Measurements from ENCODE around the gene CPED1.
"Not testable (repeated sequence)": the region's sequence is repeated elsewhere in the genome, so short reads cannot be mapped to it uniquely, and the experiment has no call there.

DNA sequence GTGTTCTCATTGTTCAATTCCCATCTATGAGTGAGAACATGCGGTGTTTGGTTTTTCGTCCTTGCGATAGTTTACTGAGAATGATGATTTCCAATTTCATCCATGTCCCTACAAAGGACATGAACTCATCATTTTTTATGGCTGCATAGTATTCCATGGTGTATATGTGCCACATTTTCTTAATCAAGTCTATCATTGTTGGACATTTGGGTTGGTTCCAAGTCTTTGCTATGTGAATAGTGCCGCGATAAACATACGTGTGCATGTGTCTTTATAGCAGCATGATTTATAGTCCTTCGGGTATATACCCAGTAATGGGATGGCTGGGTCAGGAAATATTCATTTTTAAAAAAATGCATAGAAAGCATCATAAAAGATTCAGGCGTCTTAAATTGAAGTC, 4.9 kb upstream of the CPED1 start:
- TF ChIP-seq, protein P1, sequence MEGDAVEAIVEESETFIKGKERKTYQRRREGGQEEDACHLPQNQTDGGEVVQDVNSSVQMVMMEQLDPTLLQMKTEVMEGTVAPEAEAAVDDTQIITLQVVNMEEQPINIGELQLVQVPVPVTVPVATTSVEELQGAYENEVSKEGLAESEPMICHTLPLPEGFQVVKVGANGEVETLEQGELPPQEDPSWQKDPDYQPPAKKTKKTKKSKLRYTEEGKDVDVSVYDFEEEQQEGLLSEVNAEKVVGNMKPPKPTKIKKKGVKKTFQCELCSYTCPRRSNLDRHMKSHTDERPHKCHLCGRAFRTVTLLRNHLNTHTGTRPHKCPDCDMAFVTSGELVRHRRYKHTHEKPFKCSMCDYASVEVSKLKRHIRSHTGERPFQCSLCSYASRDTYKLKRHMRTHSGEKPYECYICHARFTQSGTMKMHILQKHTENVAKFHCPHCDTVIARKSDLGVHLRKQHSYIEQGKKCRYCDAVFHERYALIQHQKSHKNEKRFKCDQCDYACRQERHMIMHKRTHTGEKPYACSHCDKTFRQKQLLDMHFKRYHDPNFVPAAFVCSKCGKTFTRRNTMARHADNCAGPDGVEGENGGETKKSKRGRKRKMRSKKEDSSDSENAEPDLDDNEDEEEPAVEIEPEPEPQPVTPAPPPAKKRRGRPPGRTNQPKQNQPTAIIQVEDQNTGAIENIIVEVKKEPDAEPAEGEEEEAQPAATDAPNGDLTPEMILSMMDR (IDR thresholded peaks at IDR 0.05), result not testable (repeated sequence)
- not testable (repeated sequence) for TF ChIP-seq ZFX (IDR thresholded peaks at IDR 0.05; ENCODE audit: borderline replicate concordance)

All from 22Rv1 (cell line).